HG02981 (cell line): ENCODE results near the gene SASH1.

Source experiments
- ATAC-seq: cut with Tn5 transposase; IDR thresholded peaks from one replicate; pipeline ENCODE4 v1.9.1; 2021; ENCODE audit warnings: mild to moderate bottlenecking, moderate library complexity; ENCODE audit not compliant: unreplicated experiment

The SASH1 gene

DNA sequence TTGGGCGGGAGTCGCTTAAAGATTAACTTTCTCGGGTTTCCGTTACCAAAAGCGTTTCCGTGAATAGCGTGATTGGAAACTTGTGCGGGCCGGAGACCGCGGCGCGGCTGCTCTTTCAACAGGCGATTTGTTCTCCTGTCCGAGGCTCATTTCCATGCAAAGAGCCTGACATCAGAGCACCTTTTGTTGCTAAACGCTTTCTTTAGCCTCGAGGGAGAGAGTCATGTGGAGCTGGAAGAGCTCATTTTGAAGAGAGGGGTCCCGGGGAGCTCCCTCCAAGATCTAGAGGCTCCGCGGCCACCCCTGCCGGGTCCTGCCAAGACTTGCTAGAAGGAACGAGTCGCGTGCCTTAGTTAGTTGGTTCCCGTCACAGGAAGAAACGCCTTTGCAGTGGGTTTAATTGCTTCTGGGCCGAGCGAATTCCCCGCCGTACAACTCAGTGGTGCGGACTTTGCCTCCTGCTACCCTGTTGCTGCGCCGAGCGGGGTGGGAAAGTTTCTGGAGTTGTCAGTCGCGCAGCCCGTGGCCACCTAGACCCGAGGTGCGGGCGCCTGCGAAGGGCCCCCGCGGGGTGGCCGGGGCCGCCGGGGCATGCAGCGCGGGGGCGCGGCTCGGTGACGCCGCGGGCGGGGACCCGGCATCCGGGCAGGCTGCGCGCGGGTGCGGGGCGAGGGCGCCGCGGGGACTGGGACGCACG, at the start of gene SASH1:
Gene SASH1, plus strand, starts transcription at position 489 of the 697 bp plus-strand sequence. CDS start 230 bp downstream, outside the sequence.
- ATAC-seq, result peak; percentile 73

DNA sequence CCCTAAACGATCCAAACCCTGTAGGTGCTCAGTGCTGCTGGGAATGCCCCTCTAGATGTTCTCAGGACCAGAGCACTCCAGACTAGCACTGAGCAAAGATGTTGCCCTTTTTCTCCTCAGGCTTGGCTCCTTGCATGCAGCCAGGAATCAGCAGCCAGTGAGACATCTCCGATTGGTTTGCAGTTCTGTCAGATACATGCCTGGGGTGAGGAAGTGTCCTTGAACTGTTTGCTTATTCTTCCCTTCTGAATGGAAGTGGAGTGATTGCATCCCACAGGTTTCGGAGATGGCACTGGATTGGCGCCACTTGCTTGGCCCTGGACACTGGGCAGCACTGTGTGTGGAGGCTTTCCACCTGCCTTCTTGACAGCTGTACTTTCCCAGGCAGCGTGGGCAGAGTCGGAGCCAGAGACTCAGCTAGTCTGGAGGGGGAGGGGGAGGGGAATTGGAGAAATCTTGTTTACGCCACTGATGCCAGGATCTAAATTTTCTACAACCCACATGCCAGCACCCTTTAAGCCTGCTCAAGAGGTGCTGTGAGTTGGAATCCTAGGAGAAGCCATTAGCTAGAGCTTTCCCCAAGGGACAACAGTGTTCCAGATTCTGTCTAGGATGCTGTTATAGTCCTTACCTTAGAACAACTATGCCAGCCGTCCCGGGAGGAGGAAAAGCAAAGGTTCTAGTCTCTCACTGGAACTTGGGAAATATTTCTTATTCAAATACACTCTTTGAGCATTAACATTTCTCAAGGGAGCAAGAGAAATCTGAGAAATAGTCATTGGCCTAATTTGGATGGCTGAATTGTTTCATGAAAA, 49.2 kb upstream of the SASH1 start:
- ATAC-seq, result no peak

DNA sequence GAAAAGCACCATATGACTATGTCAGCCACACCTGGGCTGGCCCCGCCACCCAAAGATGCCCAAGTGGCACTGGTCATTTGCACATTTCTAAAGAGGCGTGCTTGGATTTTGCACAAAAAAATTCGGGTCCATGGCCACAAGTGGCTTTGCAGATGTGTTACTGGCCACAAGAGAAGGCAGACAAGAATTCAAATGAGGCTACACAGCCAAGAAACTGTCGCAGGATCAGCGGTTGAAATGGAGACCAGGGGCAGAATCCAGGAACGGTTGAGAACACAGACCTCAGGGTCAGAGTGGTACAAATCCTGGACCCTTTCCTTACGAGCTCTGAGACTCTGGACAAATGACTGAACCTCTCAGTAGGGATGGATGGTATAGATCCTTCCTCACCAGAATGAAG, 48.6 kb upstream of the SASH1 start:
- ATAC-seq, result no peak

DNA sequence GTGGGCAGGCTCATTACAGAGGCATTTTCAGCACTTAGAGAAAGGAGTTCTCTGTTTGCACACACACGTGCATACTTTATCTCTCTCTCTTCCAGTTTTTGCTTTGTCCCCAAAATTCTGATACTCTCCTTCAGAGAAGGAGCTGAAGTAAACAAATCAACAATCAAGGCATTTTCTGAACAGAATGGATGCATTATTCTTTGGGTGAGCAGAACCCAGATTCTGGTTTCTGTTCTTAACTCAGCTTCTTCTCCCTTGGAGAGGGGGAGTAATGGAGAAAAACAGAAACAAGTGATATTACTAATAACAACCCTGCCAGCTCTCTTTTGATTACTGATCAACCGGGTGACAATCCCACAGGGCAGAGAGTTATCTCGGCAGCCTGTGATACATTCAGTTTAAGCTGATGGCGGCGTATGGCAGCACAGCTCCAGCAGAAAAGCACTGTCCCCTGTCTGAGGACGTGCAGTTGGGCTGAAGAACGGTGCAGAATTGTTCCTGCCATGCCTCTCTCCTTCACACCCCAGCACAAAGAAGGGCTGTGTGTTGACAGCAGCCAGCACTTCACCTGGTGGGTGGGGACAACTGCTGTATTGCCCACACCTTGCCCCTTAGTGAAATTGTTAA, 47.3 kb upstream of the SASH1 start:
- no peak for ATAC-seq

DNA sequence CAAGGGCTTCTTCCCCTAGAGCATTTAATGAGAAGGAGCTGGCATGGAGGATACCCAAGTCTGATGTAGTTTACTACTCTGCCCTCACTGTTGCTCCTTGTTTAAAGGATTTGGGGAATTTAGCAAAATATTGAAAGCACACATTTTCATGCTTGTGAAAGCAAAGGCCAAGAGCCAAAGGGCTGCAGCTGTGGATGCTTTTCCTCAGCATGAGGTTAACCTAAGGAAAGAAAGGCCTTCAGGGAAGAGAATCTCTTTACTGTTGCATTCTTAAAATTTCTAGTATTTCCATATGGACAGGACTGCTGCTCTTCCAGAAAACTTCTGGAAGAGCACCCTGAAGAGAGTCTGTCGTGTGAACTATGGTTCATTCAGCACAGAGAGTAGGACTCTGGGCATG, 45.9 kb upstream of the SASH1 start:
- no peak for ATAC-seq

DNA sequence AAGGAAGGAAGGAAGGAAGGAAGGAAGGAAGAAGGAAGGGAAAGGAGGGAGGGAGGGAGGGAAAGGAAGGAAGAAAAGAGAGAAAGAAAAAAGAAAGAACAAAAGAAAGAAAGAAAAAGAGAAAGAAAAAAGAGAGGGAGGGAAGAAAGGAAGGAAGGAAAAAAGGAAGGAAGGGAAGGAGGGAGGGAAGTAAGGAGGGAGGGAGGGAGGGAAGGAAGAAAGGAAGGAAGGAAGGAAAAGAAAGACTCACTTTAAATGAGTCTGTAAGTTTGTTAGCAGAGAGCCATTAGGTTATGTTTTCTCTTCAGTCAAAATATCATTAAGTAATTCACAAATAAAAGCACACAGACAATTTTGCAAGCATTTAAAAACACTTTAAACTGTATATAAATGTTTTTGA, 44.0 kb upstream of the SASH1 start:
- no peak for ATAC-seq

DNA sequence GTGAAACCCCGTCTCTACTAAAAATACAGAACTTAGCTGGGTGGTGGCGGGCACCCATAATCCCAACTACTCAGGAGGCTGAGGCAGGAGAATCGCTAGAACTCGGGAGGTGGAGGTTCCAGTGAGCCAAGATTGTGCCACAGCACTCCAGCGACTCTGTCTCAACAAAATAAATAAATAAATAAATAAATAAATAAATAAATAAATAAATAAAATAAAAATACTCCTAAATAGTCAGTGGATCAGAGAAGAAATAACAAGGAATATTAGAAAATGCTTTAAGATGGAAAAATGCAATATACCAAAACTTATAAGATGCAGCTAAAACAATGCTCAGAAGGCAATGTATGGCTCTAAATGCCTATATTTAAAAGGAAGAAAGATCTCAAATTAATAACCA, 39.0 kb upstream of the SASH1 start:
- no peak for ATAC-seq

DNA sequence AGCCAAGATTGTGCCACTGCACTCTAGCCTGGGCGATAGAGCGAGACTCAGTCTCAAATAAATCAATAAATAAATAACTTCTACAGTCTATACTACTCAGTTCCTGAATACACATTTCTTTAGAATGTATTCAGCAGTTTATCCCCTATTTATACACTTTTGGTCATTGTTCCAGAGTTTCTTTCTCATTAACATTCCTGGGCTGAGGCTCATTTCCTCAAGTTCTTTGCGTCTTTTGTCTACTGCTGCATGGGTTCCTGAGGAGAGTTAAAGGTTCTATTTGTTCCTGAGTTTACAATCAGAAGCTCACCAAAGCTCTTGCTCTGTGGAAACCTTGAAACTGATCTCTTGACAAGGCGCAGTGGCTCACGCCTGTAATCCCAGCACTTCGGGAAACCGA, 37.7 kb upstream of the SASH1 start:
- no peak for ATAC-seq

DNA sequence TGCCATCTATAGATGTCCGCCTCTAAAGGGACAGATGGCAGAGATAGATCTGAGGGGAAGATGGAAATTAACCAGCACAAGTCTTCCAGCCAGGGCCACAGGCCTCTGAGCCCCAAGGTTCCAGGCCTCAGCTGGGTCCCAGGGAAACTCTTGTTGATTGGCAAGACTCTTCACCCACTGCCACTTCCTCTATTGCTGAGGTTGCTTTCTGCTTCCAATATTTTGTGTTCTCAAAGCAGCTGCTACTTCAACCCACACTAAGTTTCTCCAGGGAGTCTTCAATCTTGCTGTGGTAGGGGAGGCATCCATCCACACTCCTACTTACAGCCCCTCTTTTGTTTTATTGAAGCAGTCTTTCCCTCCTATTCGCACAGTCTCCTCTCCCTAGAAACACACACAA, 36.4 kb upstream of the SASH1 start:
- ATAC-seq, result no peak

DNA sequence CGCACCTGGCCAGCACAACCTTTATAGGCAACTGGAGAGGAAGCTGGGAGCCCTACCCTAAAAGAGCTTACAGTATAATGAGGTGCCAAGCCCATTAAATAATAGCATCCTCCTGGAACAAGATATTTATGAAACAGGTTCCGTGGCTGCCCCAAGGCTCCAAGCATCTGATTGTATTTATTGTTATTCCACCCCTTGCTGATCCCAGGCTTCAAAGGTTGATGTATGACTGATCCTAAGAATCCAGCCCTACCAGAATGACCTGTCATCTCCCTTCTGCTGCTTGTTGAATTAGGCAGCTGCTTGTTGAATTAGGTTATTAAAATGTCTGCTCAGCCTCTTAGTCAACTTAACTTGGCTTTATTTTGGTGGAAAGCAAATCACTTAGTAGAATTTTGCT, 35.2 kb upstream of the SASH1 start:
- no peak for ATAC-seq

DNA sequence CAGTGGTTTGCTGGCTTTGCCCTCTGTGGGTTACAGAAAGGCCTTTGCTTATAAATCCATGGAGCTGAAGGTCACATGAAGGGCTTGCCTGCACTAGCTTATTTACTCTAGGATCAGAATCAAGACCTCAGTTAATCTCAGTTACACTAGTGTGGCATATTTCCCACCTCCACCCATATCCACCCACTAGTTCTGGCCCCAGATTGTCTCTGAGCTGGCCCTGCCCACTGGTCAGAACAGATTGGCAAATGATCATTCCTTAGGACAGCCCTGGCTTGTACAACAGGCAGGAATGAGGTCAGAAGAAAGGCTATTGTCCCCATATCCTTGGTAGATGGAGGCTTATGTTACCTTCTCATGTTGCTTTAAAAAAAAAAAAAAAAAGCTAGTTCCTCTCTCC, 33.3 kb upstream of the SASH1 start:
- no peak for ATAC-seq

DNA sequence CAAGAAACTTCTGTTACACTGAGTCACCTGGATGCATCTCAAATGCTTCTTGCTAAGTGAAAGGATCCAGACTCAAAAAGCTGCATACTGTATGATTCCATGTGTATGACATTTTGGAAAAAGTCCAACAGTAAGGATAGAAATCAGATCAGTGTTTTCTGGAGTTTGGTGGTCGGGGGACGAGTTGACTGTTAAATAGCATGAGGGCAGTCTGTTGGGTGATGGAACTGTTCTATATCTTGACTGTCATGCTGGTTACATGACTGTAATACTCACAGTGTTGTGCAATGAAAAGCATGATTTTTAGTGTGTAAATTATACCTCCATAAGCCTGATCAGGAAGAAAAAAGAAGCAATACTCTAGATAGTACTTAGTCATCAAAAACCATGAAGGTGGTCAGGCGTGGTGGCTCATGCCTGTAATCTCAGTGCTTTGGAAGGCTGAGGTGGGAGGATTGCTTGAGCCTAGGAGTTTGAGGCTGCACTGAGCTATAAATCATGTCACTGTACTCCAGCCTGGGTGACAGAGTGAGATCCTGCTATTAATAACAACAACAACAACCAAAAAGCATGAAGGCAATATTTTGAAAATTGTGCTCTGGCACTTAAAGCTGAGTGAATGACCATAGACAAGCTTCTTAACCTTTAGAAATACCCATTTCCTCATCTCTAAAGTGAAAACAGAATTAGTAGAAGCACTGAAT, 30.5 kb upstream of the SASH1 start:
- no peak for ATAC-seq

DNA sequence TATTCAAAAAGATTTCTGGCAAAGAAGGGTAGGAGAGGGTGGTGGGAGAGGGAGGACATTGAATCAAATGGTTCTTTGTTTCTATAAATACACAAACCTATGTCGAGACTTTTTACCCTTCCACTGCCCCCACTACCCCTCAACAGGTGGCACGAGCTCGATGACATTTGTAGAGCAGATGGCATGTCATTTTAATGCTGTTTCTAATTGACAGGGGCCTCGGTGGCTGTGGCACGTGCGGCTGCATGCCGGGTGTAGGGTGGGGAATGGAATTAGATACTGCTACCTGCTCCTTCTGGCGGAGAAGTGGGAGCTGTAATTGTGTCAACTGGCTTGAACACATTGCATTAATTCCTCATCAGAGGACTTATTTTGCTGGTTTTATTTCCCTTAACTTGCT, 29.1 kb upstream of the SASH1 start:
- no peak for ATAC-seq

DNA sequence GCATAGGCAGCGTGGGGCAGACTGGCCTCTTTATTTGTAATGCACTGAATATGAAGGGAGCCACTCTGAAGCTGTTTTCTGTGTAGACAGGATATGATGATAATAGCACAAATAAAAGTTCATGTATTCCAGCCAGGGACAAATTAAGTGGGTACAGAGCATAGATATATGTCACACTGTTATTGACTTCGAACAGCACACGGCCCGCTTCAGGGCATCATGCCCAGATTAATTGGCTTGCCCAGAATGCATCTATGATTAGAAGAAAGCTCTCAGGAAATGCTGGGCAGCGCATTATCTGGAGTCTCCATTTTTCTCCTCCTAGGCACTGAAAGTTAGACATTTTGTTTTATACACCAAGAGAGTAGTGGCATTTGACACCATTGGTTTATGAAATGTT, 26.3 kb upstream of the SASH1 start:
- ATAC-seq, result no peak

DNA sequence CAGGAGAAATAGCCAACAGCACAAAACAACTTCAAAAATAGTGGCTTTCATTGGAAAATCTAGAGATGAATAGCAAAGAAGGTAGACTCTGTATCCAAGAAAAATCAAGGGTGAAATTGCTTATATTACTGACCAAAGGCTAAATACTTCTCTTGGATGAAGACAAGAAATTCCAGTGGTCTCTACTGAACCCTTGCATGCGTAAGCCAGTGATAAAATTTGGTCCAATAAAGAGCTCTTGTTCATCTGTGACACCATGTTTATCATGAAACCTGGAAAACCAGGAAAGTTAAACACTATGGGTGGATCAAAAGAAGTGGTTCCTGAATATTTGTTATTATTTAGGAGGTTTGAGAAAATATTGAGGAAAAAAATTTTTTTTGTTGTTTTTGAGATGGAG, 25.6 kb upstream of the SASH1 start:
- no peak for ATAC-seq

DNA sequence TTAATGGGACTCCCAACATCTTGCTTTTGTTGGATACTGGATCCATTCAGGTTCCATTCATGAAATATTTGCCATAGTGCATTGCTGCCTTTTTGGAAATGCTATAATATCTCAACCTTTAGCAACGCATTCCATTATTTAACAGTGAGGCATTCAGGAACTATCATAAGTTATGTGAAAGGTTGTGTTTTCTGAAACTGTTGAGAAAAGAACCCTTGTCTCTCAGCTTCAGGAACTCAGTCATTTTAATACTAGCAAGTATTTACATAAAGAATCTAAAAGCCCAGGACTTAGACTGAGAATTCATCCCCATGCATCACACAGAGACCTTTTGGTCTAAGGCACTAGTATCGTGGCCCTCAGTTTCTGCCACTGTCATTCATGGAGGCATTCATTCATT, 24.9 kb upstream of the SASH1 start:
- no peak for ATAC-seq

DNA sequence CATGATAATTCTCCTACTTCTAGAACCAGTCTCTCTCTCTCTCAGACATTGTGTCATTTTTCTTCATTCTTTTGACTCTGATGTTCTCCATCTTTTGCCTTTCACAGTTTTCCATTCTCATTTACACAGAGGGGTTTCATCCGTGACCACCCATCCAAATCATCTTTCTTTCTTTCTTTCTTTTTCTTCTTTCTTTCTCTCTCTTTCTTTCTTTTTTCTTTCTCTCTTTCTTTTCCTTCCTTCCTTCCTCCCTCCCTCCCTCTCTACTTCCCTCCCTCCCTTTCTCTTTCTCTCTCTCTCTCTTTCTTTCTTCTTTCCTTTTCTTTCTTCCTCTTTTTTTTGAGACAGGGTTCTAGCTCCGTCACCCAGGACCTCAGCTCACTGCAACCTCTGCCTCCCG, 19.9 kb upstream of the SASH1 start:
- no peak for ATAC-seq

DNA sequence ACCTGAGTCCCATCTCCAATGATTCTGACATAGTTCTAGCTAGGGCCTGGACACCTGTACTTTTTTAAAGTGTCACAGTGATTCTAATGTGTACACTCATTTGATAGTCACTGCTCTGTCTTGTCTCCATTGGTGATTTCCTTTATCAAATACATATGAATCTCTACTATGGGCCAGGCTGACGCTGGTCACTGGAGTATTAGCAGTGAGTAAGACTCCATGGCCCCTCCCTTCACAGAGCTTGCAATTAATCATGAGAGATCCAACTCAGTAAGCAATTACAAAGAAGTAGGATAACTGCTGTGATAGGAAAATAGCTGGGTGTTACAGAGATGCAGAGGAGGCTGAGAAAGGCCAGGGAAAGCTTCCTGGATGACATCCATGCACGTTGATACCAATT, 19.3 kb upstream of the SASH1 start:
- no peak for ATAC-seq

DNA sequence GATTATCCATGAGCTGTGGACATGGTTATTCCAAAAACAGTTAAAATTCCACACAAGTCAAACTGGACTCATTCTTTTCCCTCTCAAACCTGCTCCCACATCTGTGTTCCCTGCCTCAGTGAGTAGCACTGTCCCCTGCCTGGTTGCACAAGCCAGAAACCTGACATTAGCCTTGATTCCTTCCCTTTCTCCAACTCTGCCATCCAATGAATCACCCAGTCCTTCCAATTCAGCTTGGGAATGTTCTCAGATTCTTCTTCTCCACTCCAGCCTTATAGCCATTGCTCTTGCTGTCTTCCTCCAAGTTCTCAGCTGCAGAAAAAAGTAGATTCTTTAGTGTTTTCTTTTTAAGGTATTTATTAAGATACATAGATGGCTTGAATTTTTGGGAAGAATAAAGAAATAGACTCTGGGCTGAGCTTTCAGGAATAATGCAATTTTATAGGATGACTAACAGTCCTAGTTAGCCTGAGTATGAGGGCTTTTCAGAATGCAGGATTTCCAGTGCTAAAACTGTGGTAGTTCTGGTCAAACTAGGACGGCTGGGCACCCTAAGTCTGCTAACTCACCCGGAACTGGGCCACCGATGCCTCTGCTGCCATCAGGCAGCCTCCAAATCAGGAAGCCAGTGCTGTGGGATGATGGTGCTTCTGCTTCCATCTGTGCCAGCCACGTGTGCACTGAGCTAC, 18.2 kb upstream of the SASH1 start:
- no peak for ATAC-seq

DNA sequence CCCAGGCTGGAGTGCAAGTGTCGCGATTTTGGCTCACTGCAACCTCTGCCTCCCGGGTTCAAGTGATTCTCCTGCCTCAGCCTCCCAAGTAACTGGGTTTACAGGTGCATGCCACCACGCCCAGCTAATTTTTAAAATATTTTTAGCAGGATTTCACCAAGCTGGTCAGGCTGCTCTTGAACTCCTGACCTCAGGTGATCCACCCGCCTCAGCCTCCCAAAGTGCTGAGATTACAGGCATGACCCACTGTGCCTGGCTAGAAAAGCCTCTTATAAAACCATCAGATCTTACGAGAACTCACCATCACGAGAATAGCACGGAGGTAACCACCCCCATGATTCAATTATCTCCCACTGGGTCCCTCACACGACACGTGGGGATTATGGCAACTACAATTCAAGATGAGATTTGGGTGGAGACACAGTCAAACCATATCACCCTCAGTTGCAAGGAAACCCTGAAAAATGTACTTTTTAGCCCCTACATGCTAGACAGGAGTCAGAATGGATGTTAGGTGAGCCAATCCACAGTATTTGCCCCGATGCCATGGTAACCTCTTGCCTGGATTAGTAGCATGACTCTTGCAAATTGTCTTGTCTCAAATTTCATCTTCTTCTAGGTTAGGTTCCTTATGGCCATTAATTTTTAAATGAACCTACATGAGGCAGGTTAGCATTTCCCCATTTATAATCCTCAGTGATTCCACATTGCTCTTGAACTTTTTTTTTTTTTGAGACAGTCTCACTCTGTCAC, 17.1 kb upstream of the SASH1 start:
- ATAC-seq, result no peak
